Suprapubic skin (tissue), 4 donors: ENCODE data around the gene MOB1A. TPM values are rescaled to one million over a fixed set of nuclear protein-coding genes. Genes with fewer than 3 reads are reported as not detected.

Experiments used
- DNase-seq, 2 donors: peaks; one replicate each; pipeline ENCODE4 v3.0.0-alpha.2; 2019; ENCODE audit warnings: low spot score in 2 of 2
- H3K27ac ChIP-seq: fragments of 200-600 bp; sonication (generic); one replicate; pipeline ENCODE4 v1.5.1; 2019
- H3K27me3 ChIP-seq: fragments of 200-600 bp; sonication (generic); one replicate; pipeline ENCODE4 v1.5.1; 2019
- H3K36me3 ChIP-seq: fragments of 200-600 bp; sonication (generic); one replicate; pipeline ENCODE4 v1.5.1; 2019
- H3K4me1 ChIP-seq: fragments of 200-600 bp; sonication (generic); one replicate; pipeline ENCODE4 v1.5.1; 2019
- H3K4me3 ChIP-seq: fragments of 200-600 bp; sonication (generic); one replicate; pipeline ENCODE4 v1.5.1; 2019; ENCODE audit warnings: mild to moderate bottlenecking
- H3K9me3 ChIP-seq: fragments of 200-600 bp; sonication (generic); one replicate; pipeline ENCODE4 v1.5.1; 2019
- EP300 ChIP-seq: sonication (generic); formaldehyde crosslinking; IDR thresholded peaks from one replicate; pipeline ENCODE4 v1.6.1; 2017; ENCODE audit warnings: antibody characterized with exemption
- POLR2A ChIP-seq, 2 donors: fragments of 450-650 bp; IDR thresholded peaks; one replicate each; pipeline ENCODE4 v1.6.1; 2017; ENCODE audit warnings: antibody characterized with exemption in 2 of 2, mild to moderate bottlenecking in 2 of 2, moderate library complexity in 2 of 2
- POLR2AphosphoS5 ChIP-seq, 3 donors: sonication (generic); formaldehyde crosslinking; IDR thresholded peaks; one replicate each; pipeline ENCODE4 v1.6.1; 2017; ENCODE audit warnings: antibody characterized with exemption in 3 of 3
- WGBS: methylation state at CpG from one replicate; pipeline ENCODE4 v1.1.5; 2018; 5-methylcytosine and 5-hydroxymethylcytosine counted together
- total RNA-seq, 4 donors: library from RNA; depleted of rRNA; stranded (reverse); fragments of >200 nt; gene quantifications; one replicate each; pipeline ENCODE4 v1.1.0, GENCODE V29; 2016
- TF ChIP-seq, protein P1 (sequence below), 2 donors: fragments of 200-600 bp in 1 of 2; fragments of 450-650 bp in 1 of 2; sonication (generic) in 1 of 2; IDR thresholded peaks; one replicate each; pipeline ENCODE4 v1.5.1; 2016 to 2019; ENCODE audit warnings: antibody characterized with exemption in 2 of 2, mild to moderate bottlenecking in 1 of 2, moderate library complexity in 1 of 2

MOB1A gene
- total RNA-seq, 4 donors from 2014 or later, result 65.2 to 96.6 (median 79.2) TPM

DNA sequence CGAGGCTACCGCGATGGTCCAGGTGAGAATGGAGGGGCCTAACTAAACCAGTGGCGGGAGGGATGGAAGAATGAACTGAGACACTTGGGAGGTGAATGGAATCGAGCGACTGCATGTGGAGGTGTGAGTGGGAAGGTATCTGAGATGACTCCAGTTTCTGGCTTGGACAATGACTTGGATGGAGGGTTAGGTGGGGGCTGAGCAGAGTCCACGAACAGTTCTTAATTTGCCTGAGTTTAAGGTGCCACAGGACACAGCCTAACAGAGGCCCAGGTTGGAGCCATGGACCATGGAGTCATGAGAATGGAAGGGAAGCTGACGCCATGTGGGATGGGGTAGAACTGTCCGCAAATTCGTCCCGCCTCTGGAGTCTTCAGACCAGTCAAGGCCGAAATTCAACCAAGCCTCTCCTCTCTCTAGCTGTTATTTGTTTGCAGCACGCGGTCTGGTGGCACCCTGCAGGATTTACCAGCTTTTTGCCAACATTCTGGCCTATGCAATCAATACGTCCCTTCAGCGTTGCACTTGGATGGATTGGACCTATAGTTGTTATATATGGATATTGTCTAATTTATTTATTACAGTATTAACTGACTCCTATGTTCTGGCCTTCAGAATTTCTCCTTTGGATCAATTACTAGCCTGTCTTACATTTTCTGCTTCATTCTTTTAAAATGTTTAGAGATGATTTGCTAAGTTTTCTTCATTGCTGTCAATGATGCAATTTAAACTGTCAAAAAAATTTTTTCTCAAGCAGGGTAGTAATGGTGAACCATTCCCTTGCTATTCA is 30.0 kb downstream of the MOB1A start:
- H3K27me3 ChIP-seq, result no peaks in the 10 kb centered on the region
- DNase-seq, result no peak
- no peaks in the 10 kb centered on the region for H3K9me3 ChIP-seq
- peaks cover 5% of the 10 kb centered on the region for H3K36me3 ChIP-seq
- H3K27ac ChIP-seq, result no peak overlapping the region
- TF ChIP-seq POLR2AphosphoS5 (IDR thresholded peaks at IDR 0.05), result no peak
- TF ChIP-seq POLR2A (IDR thresholded peaks at IDR 0.05), result no peak
- TF ChIP-seq, protein P1, sequence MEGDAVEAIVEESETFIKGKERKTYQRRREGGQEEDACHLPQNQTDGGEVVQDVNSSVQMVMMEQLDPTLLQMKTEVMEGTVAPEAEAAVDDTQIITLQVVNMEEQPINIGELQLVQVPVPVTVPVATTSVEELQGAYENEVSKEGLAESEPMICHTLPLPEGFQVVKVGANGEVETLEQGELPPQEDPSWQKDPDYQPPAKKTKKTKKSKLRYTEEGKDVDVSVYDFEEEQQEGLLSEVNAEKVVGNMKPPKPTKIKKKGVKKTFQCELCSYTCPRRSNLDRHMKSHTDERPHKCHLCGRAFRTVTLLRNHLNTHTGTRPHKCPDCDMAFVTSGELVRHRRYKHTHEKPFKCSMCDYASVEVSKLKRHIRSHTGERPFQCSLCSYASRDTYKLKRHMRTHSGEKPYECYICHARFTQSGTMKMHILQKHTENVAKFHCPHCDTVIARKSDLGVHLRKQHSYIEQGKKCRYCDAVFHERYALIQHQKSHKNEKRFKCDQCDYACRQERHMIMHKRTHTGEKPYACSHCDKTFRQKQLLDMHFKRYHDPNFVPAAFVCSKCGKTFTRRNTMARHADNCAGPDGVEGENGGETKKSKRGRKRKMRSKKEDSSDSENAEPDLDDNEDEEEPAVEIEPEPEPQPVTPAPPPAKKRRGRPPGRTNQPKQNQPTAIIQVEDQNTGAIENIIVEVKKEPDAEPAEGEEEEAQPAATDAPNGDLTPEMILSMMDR (IDR thresholded peaks at IDR 0.05), result no peak
- no peak for TF ChIP-seq EP300
- H3K4me3 ChIP-seq, result peak overlapping the region; percentile 87
- WGBS, result 57% methylated on average over 16 of the region's 16 CpGs
- peaks cover 20% of the 10 kb centered on the region for H3K4me1 ChIP-seq

GRCh38 chr2:74147727-74148456 is 30.8 kb downstream of the MOB1A start, which contains the start of gene BOLA3:
TSS of gene BOLA3 (minus strand) at chr2:74147912. CDS start at chr2:74147874, 38 bp downstream.
- 5% methylated on average over 46 of the region's 67 CpGs for WGBS

DNA sequence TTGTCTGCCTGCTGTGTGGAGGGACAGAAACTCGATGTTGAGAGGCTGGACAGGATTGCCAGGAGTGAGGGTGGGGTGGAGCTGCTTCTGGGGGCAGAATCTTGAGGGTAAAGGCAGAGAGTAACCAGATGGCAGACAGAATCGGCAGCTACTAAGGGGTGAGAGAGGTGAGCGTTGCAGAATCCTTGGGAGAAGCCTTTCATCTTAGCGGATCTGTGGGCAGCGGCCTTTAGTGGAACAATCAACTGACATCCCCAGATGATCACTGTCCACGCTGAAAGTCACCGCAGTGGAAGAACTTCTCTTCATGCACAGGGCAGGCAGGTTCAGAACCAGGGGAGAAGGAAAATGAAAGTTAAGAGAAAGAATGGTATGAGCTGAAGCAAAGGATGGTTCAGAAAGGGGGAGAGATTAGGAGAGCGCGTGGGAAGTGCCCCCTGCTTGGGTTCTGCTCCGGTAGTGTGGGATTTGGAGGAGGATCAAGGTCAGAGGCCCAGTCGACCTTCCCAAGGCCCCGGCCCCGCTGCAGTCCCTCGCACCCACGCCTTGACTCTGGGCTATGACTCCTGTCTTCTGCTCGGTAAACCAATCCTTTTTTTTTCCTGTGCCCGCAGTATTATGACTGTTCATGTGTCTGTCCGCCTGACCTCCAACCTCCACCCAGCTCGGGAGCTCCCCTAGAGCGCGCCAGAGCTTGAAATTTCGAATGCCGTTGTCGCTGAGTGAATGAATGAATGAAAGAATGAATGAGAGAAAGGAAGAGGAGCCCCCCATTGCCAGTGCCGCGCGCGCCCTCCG is 31.6 kb downstream of the MOB1A start:
- Histone ChIP-seq H3K27ac (no peak overlapping the region), H3K4me1 (peaks cover 20% of the 10 kb centered on the region), H3K9me3 (no peaks in the 10 kb centered on the region), H3K4me3 (peak overlapping the region; percentile 87), H3K27me3 (no peaks in the 10 kb centered on the region), H3K36me3 (peaks cover 6% of the 10 kb centered on the region)
- no peak for DNase-seq
- TF ChIP-seq, protein P1 (IDR thresholded peaks at IDR 0.05), result no peak
- no peak for TF ChIP-seq EP300
- no peak for TF ChIP-seq POLR2AphosphoS5 (IDR thresholded peaks at IDR 0.05)
- no peak for TF ChIP-seq POLR2A (IDR thresholded peaks at IDR 0.05)
- WGBS, result 6% methylated on average over 29 of the region's 29 CpGs

More at GRCh38 chr2:74147727-74148456, 30.8 kb downstream of the MOB1A start, which contains the start of gene BOLA3:
- TF ChIP-seq POLR2AphosphoS5 (IDR thresholded peaks at IDR 0.05), result no peak
- TF ChIP-seq, protein P1 (IDR thresholded peaks at IDR 0.05), result peak in 1 of 2 donors; percentile 73
- H3K4me1 ChIP-seq, result peaks cover 20% of the 10 kb centered on the region
- no peaks in the 10 kb centered on the region for H3K36me3 ChIP-seq
- H3K4me3 ChIP-seq, result peak within 1 kb of the TSS; percentile 87
- no peaks in the 10 kb centered on the region for H3K9me3 ChIP-seq
- peak; percentile 88 to 90 for DNase-seq
- no peaks in the 10 kb centered on the region for H3K27me3 ChIP-seq
- H3K27ac ChIP-seq, result no peak within 1 kb of the TSS

GRCh38 chr2:74142340-74142739 is 36.3 kb downstream of the MOB1A start:
- no peaks in the 10 kb centered on the region for H3K27me3 ChIP-seq
- H3K36me3 ChIP-seq, result peaks cover 14% of the 10 kb centered on the region
- no peaks in the 10 kb centered on the region for H3K9me3 ChIP-seq
- WGBS, result 76% methylated on average over 6 of the region's 6 CpGs
- peaks cover 10% of the 10 kb centered on the region for H3K4me1 ChIP-seq
- H3K27ac ChIP-seq, result no peak overlapping the region
- TF ChIP-seq, protein P1 (IDR thresholded peaks at IDR 0.05), result no peak
- no peak for TF ChIP-seq POLR2AphosphoS5 (IDR thresholded peaks at IDR 0.05)
- no peak for TF ChIP-seq EP300
- no peak for TF ChIP-seq POLR2A (IDR thresholded peaks at IDR 0.05)
- H3K4me3 ChIP-seq, result no peak overlapping the region
- no peak for DNase-seq
